ENCODE results near the gene ITGB2.

DNA sequence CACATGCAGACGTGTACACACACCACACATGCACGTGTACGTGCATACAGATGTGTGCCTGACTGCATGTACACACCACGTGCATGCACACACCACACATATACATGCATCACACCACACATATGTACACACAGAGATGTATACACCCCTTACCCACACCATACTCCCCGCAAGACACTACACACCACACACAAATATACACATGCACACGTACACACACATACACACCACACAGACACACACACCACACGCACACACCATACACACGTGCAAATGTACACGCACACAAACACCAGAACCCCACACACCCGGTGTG, 9.7 kb downstream of the ITGB2 start:
- TF ChIP-seq EP300 (IDR thresholded peaks at IDR 0.05; ENCODE audit: borderline replicate concordance) (no peak), NFIC (IDR thresholded peaks at IDR 0.05) (no peak), EGR1 (IDR thresholded peaks at IDR 0.05) (no peak), CEBPB (IDR thresholded peaks at IDR 0.05) (no peak), TEAD4 (IDR thresholded peaks at IDR 0.05) (no peak), YY1 (IDR thresholded peaks at IDR 0.05; ENCODE audit: low read depth) (no peak), TAF1 (IDR thresholded peaks at IDR 0.05; ENCODE audit: low read depth) (no peak), RAD21 (IDR thresholded peaks at IDR 0.05; ENCODE audit: low read depth) (no peak), ZBTB7A (IDR thresholded peaks at IDR 0.05; ENCODE audit: low read depth) (no peak), FOXM1 (IDR thresholded peaks at IDR 0.05; ENCODE audit: borderline replicate concordance, low read depth) (no peak), CREB1 (IDR thresholded peaks at IDR 0.05; ENCODE audit: low read depth) (no peak)
- TF ChIP-seq, protein P1, sequence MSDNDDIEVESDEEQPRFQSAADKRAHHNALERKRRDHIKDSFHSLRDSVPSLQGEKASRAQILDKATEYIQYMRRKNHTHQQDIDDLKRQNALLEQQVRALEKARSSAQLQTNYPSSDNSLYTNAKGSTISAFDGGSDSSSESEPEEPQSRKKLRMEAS (IDR thresholded peaks at IDR 0.05), result no peak
- TF ChIP-seq, protein P2, sequence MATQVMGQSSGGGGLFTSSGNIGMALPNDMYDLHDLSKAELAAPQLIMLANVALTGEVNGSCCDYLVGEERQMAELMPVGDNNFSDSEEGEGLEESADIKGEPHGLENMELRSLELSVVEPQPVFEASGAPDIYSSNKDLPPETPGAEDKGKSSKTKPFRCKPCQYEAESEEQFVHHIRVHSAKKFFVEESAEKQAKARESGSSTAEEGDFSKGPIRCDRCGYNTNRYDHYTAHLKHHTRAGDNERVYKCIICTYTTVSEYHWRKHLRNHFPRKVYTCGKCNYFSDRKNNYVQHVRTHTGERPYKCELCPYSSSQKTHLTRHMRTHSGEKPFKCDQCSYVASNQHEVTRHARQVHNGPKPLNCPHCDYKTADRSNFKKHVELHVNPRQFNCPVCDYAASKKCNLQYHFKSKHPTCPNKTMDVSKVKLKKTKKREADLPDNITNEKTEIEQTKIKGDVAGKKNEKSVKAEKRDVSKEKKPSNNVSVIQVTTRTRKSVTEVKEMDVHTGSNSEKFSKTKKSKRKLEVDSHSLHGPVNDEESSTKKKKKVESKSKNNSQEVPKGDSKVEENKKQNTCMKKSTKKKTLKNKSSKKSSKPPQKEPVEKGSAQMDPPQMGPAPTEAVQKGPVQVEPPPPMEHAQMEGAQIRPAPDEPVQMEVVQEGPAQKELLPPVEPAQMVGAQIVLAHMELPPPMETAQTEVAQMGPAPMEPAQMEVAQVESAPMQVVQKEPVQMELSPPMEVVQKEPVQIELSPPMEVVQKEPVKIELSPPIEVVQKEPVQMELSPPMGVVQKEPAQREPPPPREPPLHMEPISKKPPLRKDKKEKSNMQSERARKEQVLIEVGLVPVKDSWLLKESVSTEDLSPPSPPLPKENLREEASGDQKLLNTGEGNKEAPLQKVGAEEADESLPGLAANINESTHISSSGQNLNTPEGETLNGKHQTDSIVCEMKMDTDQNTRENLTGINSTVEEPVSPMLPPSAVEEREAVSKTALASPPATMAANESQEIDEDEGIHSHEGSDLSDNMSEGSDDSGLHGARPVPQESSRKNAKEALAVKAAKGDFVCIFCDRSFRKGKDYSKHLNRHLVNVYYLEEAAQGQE (IDR thresholded peaks at IDR 0.05; ENCODE audit: low read depth), result no peak
- TF ChIP-seq, protein P3, sequence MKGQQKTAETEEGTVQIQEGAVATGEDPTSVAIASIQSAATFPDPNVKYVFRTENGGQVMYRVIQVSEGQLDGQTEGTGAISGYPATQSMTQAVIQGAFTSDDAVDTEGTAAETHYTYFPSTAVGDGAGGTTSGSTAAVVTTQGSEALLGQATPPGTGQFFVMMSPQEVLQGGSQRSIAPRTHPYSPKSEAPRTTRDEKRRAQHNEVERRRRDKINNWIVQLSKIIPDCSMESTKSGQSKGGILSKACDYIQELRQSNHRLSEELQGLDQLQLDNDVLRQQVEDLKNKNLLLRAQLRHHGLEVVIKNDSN (IDR thresholded peaks at IDR 0.05), result no peak

Measured in Ishikawa (cell line).